ENCODE data around the gene TPRG1L. TPM values are rescaled to one million over a fixed set of nuclear protein-coding genes. Genes with fewer than 3 reads are reported as not detected.

TPRG1L gene
- total RNA-seq, 1 experiment from 2014 or later, result 24.0 TPM

DNA sequence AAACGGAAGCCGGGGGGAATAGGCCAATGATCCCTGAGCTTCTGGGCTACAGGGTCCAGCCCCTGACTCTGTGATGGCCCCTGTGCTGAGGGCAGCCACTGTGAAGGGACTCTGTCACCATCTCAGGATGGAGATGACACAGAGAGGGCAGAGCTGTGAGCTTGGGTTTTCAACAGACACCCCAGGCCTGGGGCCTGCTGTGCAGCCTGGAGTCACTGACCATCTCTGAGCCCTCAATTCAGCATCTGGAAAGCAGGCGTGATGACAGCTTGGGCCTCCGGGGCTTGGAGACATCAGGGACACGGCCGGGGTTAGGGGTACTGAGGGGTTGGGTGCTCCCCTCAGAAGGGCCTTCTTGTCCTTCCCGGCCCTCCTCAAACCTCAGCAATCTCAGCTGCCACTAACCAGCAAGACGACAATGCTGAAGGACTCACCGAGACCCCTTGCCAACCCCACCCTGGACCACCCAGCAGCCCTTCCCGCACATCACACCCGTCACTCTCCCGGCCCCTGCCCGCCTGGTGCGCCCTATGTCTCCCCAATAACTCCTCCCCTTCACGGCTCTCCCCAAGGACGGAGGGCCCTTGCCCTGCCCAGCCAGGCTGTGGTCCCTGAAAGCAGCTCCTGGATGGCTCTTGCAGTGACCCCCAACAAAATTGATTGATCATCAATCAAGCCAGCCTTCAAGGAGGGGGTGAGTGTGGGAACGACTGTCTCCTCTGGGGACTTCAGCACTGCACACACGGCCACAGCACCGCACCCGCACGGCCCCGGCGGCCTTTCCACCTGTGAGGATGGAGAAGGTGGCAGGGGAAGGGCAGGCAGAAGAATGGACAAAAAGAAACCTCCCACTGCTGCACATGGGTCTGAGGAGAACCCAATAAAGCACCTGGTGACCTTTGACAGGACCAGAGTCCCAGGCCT, 17.8 kb upstream of the TPRG1L start:
- Histone ChIP-seq H3K79me2 (ENCODE audit: insufficient read depth, low read length) (no peaks in the 10 kb centered on the region), H2BK5ac (ENCODE audit: insufficient read length, low read length) (no peak overlapping the region), H2BK15ac (ENCODE audit: low read depth, low read length) (no peak overlapping the region), H3K27ac (ENCODE audit: insufficient read length, low read depth, low read length) (no peak overlapping the region), H3K4me2 (ENCODE audit: insufficient read depth, insufficient read length, low read length) (no peak overlapping the region), H2BK120ac (ENCODE audit: low read depth, low read length, poor library complexity, severe bottlenecking) (no peak overlapping the region), H3K79me1 (ENCODE audit: insufficient read depth, low read depth, low read length, poor library complexity, severe bottlenecking) (no peaks in the 10 kb centered on the region), H3K9me3 (ENCODE audit: control insufficient read depth, low read depth, low read length) (no peaks in the 10 kb centered on the region), H2BK20ac (ENCODE audit: low read depth, low read length, poor library complexity, severe bottlenecking) (no peak overlapping the region), H3K23ac (ENCODE audit: insufficient read length, low read depth, low read length) (no peak overlapping the region), H3K4me1 (ENCODE audit: insufficient read depth, low read length) (no peaks in the 10 kb centered on the region), H4K91ac (ENCODE audit: insufficient read length, low read depth, low read length) (no peak overlapping the region), H4K5ac (ENCODE audit: insufficient read length, low read depth, low read length) (no peak overlapping the region), H3K56ac (ENCODE audit: insufficient read length, low read depth, low read length) (no peak overlapping the region), H4K20me1 (ENCODE audit: control insufficient read depth, insufficient read depth, insufficient read length) (no peaks in the 10 kb centered on the region), H3T11ph (ENCODE audit: low read length) (no peak overlapping the region), H3K18ac (ENCODE audit: insufficient read length, low read depth, low read length) (no peak overlapping the region), H3K4ac (ENCODE audit: low read depth, low read length) (no peak overlapping the region), H3K14ac (ENCODE audit: insufficient read depth, low read length) (no peak overlapping the region), H3K9ac (ENCODE audit: extremely low read depth, insufficient read length, low read length) (no peak overlapping the region), H2AFZ (ENCODE audit: low read length) (no peak overlapping the region), H3K27me3 (ENCODE audit: insufficient read depth, low read length) (no peaks in the 10 kb centered on the region; the same call in 1 of the 2 replicates), H3K23me2 (ENCODE audit: insufficient read length, low read depth, low read length, poor library complexity, severe bottlenecking) (peaks cover 5% of the 10 kb centered on the region), H2BK12ac (ENCODE audit: insufficient read length, low read depth, low read length) (no peak overlapping the region), H2AK5ac (ENCODE audit: insufficient read length, low read length) (no peak overlapping the region), H4K8ac (replicated peaks; ENCODE audit: insufficient read length, low read depth, low read length) (no peak overlapping the region)
- no peak overlapping the region for H3K4me3 Mint-ChIP-seq
- DNase-seq, result no peak
- TF ChIP-seq, protein P1, sequence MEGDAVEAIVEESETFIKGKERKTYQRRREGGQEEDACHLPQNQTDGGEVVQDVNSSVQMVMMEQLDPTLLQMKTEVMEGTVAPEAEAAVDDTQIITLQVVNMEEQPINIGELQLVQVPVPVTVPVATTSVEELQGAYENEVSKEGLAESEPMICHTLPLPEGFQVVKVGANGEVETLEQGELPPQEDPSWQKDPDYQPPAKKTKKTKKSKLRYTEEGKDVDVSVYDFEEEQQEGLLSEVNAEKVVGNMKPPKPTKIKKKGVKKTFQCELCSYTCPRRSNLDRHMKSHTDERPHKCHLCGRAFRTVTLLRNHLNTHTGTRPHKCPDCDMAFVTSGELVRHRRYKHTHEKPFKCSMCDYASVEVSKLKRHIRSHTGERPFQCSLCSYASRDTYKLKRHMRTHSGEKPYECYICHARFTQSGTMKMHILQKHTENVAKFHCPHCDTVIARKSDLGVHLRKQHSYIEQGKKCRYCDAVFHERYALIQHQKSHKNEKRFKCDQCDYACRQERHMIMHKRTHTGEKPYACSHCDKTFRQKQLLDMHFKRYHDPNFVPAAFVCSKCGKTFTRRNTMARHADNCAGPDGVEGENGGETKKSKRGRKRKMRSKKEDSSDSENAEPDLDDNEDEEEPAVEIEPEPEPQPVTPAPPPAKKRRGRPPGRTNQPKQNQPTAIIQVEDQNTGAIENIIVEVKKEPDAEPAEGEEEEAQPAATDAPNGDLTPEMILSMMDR (conservative IDR thresholded peaks at IDR 0.05), result no peak
- H3K27ac Mint-ChIP-seq, result 0 out of 7 replicates have a peak overlapping the region, but pooled peaks of 1 of the 3 experiments have one; percentile 31
- no peaks in the 10 kb centered on the region; a peak in 1 of 7 replicates for H3K36me3 Mint-ChIP-seq (ENCODE audit: insufficient read depth in 1 of 3, low read depth in 3 of 3)
- peaks cover 9 to 11% of the 10 kb centered on the region in 2 experiments for H3K4me1 Mint-ChIP-seq
- no peaks in the 10 kb centered on the region for H3K9me3 Mint-ChIP-seq
- peaks cover 8% of the 10 kb centered on the region for H3K27me3 Mint-ChIP-seq (ENCODE audit: low read depth)
- WGBS (ENCODE audit: extremely low coverage, insufficient read length, low lambda C conversion rate), result no CpG with 5 or more reads among the region's 23 CpGs

All from H9 (cell line).